GM23338 (cell line): ENCODE data around the gene MATN3.

Experiments used
- CREB1 ChIP-seq: fragments of 250-450 bp; sonication (Bioruptor Pico); IDR thresholded peaks from 2 replicates; pipeline ENCODE4 v1.5.0; 2020; ENCODE audit warnings: low read depth, mild to moderate bottlenecking, moderate library complexity
- EZH2phosphoT487 ChIP-seq: fragments of 200-600 bp; sonication (generic); IDR thresholded peaks from one replicate; pipeline ENCODE4 v1.8.1; 2018; ENCODE audit warnings: antibody characterized with exemption; ENCODE audit not compliant: unreplicated experiment
- JUNB ChIP-seq: IDR thresholded peaks from one replicate; pipeline ENCODE4 v1.6.1; 2016; ENCODE audit warnings: antibody characterized with exemption; ENCODE audit not compliant: unreplicated experiment
- POLR2AphosphoS5 ChIP-seq: IDR thresholded peaks from 2 replicates; pipeline ENCODE4 v1.6.1; 2016; ENCODE audit warnings: antibody characterized with exemption, low read depth
- TF ChIP-seq, protein P1 (sequence below), 2 experiments: fragments of 200-600 bp in 1 of 2; sonication (generic) in 1 of 2; conservative IDR thresholded peaks; 2 replicates each; pipeline versions ENCODE4 v1.5.1 to v1.6.1; 2016 to 2017; ENCODE audit warnings: antibody characterized with exemption in 2 of 2, low read depth in 2 of 2, mild to moderate bottlenecking in 2 of 2, moderate library complexity in 1 of 2
- TF ChIP-seq, protein P2 (sequence below): IDR thresholded peaks from one replicate; pipeline ENCODE4 v1.6.1; 2018; ENCODE audit warnings: antibody characterized with exemption; ENCODE audit not compliant: unreplicated experiment

DNA sequence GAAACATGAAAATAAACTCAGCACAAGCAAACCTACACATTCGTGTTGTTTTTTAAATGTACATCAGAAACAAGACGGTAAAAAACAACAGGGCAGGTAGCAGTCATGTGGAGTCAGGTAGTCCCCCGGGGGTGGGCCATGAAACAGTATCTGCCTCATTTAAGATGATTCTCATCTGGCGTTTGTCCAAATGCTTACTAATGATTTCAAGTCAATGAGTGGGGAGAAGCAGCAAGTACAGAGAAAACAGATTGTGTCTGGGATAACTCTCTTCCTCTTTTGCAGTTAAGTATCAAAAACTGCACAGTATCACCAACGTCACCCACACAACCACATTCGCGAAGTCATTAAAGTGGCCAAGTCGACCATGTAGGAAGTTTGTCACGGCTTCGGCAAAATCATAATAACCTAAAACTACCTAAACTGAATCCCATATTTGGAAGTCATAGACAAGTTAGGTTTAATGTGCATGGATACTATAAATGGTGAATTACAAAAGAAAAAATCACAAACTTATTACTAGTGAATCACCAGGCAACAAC, 37.7 kb upstream of the MATN3 start:
- TF ChIP-seq, protein P1, sequence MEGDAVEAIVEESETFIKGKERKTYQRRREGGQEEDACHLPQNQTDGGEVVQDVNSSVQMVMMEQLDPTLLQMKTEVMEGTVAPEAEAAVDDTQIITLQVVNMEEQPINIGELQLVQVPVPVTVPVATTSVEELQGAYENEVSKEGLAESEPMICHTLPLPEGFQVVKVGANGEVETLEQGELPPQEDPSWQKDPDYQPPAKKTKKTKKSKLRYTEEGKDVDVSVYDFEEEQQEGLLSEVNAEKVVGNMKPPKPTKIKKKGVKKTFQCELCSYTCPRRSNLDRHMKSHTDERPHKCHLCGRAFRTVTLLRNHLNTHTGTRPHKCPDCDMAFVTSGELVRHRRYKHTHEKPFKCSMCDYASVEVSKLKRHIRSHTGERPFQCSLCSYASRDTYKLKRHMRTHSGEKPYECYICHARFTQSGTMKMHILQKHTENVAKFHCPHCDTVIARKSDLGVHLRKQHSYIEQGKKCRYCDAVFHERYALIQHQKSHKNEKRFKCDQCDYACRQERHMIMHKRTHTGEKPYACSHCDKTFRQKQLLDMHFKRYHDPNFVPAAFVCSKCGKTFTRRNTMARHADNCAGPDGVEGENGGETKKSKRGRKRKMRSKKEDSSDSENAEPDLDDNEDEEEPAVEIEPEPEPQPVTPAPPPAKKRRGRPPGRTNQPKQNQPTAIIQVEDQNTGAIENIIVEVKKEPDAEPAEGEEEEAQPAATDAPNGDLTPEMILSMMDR (conservative IDR thresholded peaks at IDR 0.05; ENCODE audit: low read depth in 2 of 2), result no peak
- no peak for TF ChIP-seq CREB1 (CRISPR knock-in tag)
- no peak for TF ChIP-seq POLR2AphosphoS5
- no peak for TF ChIP-seq EZH2phosphoT487
- TF ChIP-seq, protein P2, sequence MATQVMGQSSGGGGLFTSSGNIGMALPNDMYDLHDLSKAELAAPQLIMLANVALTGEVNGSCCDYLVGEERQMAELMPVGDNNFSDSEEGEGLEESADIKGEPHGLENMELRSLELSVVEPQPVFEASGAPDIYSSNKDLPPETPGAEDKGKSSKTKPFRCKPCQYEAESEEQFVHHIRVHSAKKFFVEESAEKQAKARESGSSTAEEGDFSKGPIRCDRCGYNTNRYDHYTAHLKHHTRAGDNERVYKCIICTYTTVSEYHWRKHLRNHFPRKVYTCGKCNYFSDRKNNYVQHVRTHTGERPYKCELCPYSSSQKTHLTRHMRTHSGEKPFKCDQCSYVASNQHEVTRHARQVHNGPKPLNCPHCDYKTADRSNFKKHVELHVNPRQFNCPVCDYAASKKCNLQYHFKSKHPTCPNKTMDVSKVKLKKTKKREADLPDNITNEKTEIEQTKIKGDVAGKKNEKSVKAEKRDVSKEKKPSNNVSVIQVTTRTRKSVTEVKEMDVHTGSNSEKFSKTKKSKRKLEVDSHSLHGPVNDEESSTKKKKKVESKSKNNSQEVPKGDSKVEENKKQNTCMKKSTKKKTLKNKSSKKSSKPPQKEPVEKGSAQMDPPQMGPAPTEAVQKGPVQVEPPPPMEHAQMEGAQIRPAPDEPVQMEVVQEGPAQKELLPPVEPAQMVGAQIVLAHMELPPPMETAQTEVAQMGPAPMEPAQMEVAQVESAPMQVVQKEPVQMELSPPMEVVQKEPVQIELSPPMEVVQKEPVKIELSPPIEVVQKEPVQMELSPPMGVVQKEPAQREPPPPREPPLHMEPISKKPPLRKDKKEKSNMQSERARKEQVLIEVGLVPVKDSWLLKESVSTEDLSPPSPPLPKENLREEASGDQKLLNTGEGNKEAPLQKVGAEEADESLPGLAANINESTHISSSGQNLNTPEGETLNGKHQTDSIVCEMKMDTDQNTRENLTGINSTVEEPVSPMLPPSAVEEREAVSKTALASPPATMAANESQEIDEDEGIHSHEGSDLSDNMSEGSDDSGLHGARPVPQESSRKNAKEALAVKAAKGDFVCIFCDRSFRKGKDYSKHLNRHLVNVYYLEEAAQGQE, result no peak
- no peak for TF ChIP-seq JUNB
